B cell (primary cell): Measurements from ENCODE around the gene CCNE1.

Experiments
- EZH2 ChIP-seq: IDR thresholded peaks from 2 replicates; pipeline ENCODE4 v1.6.1; 2012; ENCODE audit warnings: borderline replicate concordance, low read depth, mild to moderate bottlenecking, moderate library complexity, low read length; ENCODE audit not compliant: insufficient read depth, poor library complexity, severe bottlenecking
- TF ChIP-seq, protein P1 (sequence below): fragments of 200-600 bp; IDR thresholded peaks from one replicate; pipeline ENCODE4 v1.8.0; 2022; ENCODE audit warnings: antibody characterized with exemption, mild to moderate bottlenecking

DNA sequence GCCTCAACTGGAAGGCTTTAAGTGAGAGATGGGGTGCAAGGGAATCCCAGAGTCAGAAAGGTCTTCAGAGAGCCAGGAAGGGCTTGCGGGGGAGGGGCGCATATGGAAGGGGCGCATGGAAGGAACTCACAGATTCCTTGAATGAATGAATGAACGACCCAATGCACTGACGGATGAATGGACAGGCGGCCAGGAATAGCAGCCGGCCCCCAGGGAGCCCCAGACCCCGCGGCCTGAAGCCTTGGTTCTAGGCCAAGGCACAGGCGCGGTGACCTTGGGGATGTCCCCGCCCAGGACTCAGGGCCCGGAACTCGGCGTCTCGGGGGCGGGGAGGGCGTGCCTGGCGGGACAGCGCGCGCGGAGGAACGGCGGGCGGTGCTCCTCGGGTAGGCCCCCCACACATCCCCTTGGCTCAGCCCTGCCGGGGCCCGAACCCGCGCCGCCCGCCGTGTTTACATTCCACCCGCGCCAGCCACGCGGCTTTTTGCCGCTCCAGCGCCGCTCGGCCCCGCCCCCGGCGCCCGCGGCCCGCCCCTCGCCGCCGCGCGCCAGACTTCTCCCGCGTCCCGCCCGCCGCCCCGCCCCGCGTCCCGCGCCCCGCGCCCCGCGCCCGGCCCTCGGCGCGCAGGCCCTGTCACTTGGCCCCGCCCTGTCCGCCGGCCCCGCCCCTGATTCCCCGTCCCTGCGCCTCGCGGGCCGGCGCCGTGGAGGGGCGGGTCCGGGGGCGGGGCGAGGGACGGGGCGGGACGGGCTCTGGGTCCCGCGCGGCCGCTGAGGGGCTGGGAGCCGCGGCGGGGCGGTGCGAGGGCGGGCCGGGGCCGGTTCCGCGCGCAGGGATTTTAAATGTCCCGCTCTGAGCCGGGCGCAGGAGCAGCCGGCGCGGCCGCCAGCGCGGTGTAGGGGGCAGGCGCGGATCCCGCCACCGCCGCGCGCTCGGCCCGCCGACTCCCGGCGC is at the start of gene CCNE1:
- TF ChIP-seq, protein P1, sequence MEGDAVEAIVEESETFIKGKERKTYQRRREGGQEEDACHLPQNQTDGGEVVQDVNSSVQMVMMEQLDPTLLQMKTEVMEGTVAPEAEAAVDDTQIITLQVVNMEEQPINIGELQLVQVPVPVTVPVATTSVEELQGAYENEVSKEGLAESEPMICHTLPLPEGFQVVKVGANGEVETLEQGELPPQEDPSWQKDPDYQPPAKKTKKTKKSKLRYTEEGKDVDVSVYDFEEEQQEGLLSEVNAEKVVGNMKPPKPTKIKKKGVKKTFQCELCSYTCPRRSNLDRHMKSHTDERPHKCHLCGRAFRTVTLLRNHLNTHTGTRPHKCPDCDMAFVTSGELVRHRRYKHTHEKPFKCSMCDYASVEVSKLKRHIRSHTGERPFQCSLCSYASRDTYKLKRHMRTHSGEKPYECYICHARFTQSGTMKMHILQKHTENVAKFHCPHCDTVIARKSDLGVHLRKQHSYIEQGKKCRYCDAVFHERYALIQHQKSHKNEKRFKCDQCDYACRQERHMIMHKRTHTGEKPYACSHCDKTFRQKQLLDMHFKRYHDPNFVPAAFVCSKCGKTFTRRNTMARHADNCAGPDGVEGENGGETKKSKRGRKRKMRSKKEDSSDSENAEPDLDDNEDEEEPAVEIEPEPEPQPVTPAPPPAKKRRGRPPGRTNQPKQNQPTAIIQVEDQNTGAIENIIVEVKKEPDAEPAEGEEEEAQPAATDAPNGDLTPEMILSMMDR = no peak
- TF ChIP-seq EZH2 = no peak
